SK-N-SH treated with all-trans-retinoic acid at 6 μM for 48 hours (cell line): ENCODE data around the gene NTMT1.

Experiments
- ATAC-seq: fragments of 200-7000 bp; cut with Tn5 transposase; 3 replicates; pipeline ENCODE4 v1.9.1; 2020; ENCODE audit warnings: mild to moderate bottlenecking, moderate library complexity
- ARNTL ChIP-seq: fragments of 450-650 bp; formaldehyde crosslinking; IDR thresholded peaks from 2 replicates; pipeline ENCODE4 v1.5.0; 2020; ENCODE audit warnings: low read depth, mild to moderate bottlenecking, moderate library complexity, borderline replicate concordance
- BACH2 ChIP-seq: fragments of 250-450 bp; sonication (Bioruptor Pico); IDR thresholded peaks from 2 replicates; pipeline ENCODE4 v1.9.0; 2021; ENCODE audit warnings: mild to moderate bottlenecking, borderline replicate concordance
- ESRRG ChIP-seq: fragments of 250-450 bp; sonication (Bioruptor Pico); IDR thresholded peaks from 2 replicates; pipeline ENCODE4 v1.6.1; 2021; ENCODE audit warnings: mild to moderate bottlenecking
- GLIS3 ChIP-seq: fragments of 250-450 bp; sonication (Bioruptor Pico); IDR thresholded peaks from 2 replicates; pipeline ENCODE4 v1.5.0; 2020; ENCODE audit warnings: mild to moderate bottlenecking, moderate library complexity
- ISL1 ChIP-seq: fragments of 250-450 bp; sonication (Bioruptor Pico); IDR thresholded peaks from 2 replicates; pipeline ENCODE4 v2.1.2; 2022; ENCODE audit warnings: mild to moderate bottlenecking, moderate library complexity
- OSR1 ChIP-seq: fragments of 250-450 bp; sonication (Bioruptor Pico); IDR thresholded peaks from 2 replicates; pipeline ENCODE4 v1.8.0; 2022; ENCODE audit warnings: moderate library complexity, mild to moderate bottlenecking, inconsistent platforms
- PPARA ChIP-seq: fragments of 250-450 bp; sonication (Bioruptor Pico); IDR thresholded peaks from 2 replicates; pipeline ENCODE4 v1.5.0; 2020; ENCODE audit warnings: mild to moderate bottlenecking, borderline replicate concordance
- SNAI2 ChIP-seq: fragments of 250-450 bp; sonication (Bioruptor Pico); IDR thresholded peaks from 2 replicates; pipeline ENCODE4 v1.5.0; 2020; ENCODE audit warnings: mild to moderate bottlenecking, moderate library complexity
- ZC3H10 ChIP-seq: fragments of 250-450 bp; sonication (Bioruptor Pico); IDR thresholded peaks from 2 replicates; pipeline ENCODE4 v1.5.1; 2021; ENCODE audit warnings: mild to moderate bottlenecking, moderate library complexity
- ZFP3 ChIP-seq: fragments of 250-450 bp; sonication (Bioruptor Pico); IDR thresholded peaks from 2 replicates; pipeline ENCODE4 v1.5.0; 2020; ENCODE audit warnings: mild to moderate bottlenecking, moderate library complexity
- ZFP30 ChIP-seq: fragments of 450-650 bp; formaldehyde crosslinking; IDR thresholded peaks from 2 replicates; pipeline ENCODE4 v1.5.0; 2022; ENCODE audit warnings: mild to moderate bottlenecking, moderate library complexity
- ZNF565 ChIP-seq: fragments of 450-650 bp; formaldehyde crosslinking; conservative IDR thresholded peaks from 2 replicates; pipeline ENCODE4 v1.5.0; 2020; ENCODE audit warnings: low read depth, mild to moderate bottlenecking, moderate library complexity
- ZNF70 ChIP-seq: fragments of 450-650 bp; formaldehyde crosslinking; IDR thresholded peaks from 2 replicates; pipeline ENCODE4 v1.5.0; 2020; ENCODE audit warnings: mild to moderate bottlenecking, moderate library complexity
- ZNF8 ChIP-seq: fragments of 450-650 bp; formaldehyde crosslinking; IDR thresholded peaks from 2 replicates; pipeline ENCODE4 v1.5.0; 2020; ENCODE audit warnings: mild to moderate bottlenecking, moderate library complexity
- TF ChIP-seq, protein P1 (sequence below): fragments of 250-450 bp; sonication (Bioruptor Pico); IDR thresholded peaks from 2 replicates; pipeline ENCODE4 v1.5.1; 2020; ENCODE audit warnings: low read depth, mild to moderate bottlenecking, moderate library complexity
- TF ChIP-seq, protein P2 (sequence below): fragments of 250-450 bp; sonication (Bioruptor Pico); IDR thresholded peaks from 2 replicates; pipeline ENCODE4 v1.5.0; 2020; ENCODE audit warnings: mild to moderate bottlenecking, moderate library complexity
- TF ChIP-seq, protein P3 (sequence below): fragments of 250-450 bp; sonication (Bioruptor Pico); IDR thresholded peaks from 2 replicates; pipeline ENCODE4 v1.5.1; 2021; ENCODE audit warnings: mild to moderate bottlenecking, moderate library complexity
- TF ChIP-seq, protein P4 (sequence below): fragments of 250-450 bp; sonication (Bioruptor Pico); IDR thresholded peaks from 2 replicates; pipeline ENCODE4 v1.8.0; 2021; ENCODE audit warnings: low read depth, mild to moderate bottlenecking, moderate library complexity, borderline replicate concordance
- TF ChIP-seq, protein P5 (sequence below): fragments of 250-450 bp; sonication (Bioruptor Pico); IDR thresholded peaks from 2 replicates; pipeline ENCODE4 v1.8.0; 2020; ENCODE audit warnings: mild to moderate bottlenecking, moderate library complexity, borderline replicate concordance

The NTMT1 gene, protein sequence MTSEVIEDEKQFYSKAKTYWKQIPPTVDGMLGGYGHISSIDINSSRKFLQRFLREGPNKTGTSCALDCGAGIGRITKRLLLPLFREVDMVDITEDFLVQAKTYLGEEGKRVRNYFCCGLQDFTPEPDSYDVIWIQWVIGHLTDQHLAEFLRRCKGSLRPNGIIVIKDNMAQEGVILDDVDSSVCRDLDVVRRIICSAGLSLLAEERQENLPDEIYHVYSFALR

DNA sequence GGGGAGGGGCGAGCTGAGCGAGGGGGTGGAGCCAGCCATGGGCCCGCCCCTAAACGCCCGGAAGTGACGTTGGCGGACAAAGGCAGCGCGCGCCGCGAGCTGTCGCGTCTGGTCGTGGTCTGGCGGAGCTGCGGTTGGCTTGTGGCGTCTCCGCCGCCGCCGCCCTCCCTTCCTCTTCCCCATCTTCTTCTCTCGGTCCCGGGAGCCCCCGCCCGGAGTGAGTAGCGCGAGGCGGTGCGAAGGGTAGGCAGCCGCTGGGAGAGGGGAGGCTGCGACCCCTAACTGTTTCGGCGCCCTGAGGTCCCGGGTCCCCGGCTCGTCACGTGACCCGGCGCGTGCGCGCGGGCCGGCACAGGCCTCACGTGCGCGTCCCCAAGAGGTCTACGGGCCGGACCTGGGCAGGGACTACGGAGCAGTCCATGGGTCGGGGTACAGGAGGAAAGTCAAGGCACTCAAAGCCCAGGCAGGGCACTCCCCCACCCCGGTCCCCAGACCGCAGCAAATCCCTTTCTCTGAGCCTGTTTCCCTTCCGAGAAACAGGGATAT, at the start of gene NTMT1:
TSS of gene NTMT1 (plus strand) at position 85 of the 546 bp plus-strand sequence. CDS start 6,541 bp downstream, outside the sequence.
- TF ChIP-seq ESRRG (CRISPR knock-in tag) (no peak), SNAI2 (peak; percentile 36; the same call in 1 of the 2 replicates)
- ATAC-seq, result peak; percentile 76

DNA sequence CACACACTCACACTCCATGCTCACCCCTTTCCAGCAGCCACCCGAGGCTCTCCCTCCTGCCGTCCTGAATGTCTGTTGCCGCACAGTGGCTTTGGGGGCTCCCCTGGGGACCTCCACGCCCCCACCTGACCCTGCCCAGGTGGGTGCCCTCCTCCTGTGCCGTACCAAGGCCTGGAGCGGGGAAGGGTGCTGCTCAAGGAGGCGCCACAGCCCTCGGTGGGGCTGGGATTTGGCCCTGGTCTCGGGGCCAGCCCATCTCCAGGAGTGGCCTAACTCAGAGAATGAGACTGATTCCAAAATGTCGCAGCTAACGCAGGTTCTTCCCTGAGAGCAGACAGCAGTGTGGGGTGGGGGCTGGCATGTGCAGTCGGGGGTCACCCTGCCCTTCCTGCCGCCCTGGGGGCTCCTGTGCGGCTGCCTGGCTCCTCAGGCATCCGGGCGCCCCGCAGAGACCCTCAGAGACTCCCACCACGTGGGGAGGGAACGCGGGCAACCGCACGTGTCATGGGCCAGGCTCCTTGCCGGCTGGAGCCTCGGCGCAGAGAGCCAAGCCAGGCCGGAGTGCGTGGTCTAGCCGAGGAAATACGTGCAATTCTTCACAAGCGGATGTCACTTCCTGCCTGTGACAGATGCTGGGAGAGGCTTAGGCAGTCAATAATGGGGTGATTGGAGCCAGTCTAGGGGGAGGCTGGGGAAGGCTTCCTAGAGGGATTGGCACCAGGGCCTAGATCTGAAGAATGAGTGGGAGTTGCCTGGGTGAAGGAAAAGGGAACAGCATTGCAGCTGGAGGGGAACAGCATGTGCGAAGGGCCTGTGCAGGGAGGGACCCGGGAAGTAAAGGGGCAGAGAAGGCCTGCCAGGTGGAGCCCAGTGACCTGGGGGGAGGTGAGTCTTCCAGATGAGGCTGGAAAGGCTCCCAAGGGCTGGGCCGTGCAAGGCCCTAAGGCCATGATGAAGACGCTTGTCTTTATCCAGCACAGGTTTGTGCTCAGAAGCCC, 49.1 kb upstream of the NTMT1 start:
- peak; percentile 62 for ATAC-seq
- TF ChIP-seq ZNF565 (CRISPR knock-in tag), result no peak
- no peak for TF ChIP-seq PPARA (CRISPR knock-in tag)
- TF ChIP-seq OSR1 (CRISPR knock-in tag), result no peak
- TF ChIP-seq, all 23 proteins: peak for 0

DNA sequence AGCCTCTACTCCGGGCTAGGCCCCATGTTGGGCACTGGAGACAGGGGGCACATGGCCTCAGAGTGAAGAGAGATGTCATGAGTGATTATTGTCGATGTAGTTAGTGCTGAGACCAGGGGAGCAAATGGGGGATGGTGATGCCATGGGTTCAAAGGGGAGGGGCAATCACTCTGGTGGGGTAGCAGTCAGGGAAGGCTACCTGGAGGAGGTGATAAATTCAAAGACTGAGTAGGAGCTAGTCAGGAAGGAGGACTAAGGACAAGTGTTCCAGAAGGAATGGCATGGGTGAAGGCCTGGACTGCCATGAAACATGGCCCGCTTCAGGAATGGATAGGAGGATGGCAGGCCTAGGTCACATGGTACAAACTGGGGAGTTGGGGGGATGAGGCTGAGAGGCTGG, 46.7 kb upstream of the NTMT1 start:
- ATAC-seq, result no peak
- TF ChIP-seq ARNTL (CRISPR knock-in tag), result no peak
- TF ChIP-seq ZNF565 (CRISPR knock-in tag), result no peak
- TF ChIP-seq ISL1, result no peak
- TF ChIP-seq ZNF70 (CRISPR knock-in tag), result no peak
- TF ChIP-seq ZFP30 (CRISPR knock-in tag), result no peak
- TF ChIP-seq, protein P1, sequence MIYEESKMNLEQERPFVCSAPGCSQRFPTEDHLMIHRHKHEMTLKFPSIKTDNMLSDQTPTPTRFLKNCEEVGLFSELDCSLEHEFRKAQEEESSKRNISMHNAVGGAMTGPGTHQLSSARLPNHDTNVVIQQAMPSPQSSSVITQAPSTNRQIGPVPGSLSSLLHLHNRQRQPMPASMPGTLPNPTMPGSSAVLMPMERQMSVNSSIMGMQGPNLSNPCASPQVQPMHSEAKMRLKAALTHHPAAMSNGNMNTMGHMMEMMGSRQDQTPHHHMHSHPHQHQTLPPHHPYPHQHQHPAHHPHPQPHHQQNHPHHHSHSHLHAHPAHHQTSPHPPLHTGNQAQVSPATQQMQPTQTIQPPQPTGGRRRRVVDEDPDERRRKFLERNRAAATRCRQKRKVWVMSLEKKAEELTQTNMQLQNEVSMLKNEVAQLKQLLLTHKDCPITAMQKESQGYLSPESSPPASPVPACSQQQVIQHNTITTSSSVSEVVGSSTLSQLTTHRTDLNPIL, result no peak

DNA sequence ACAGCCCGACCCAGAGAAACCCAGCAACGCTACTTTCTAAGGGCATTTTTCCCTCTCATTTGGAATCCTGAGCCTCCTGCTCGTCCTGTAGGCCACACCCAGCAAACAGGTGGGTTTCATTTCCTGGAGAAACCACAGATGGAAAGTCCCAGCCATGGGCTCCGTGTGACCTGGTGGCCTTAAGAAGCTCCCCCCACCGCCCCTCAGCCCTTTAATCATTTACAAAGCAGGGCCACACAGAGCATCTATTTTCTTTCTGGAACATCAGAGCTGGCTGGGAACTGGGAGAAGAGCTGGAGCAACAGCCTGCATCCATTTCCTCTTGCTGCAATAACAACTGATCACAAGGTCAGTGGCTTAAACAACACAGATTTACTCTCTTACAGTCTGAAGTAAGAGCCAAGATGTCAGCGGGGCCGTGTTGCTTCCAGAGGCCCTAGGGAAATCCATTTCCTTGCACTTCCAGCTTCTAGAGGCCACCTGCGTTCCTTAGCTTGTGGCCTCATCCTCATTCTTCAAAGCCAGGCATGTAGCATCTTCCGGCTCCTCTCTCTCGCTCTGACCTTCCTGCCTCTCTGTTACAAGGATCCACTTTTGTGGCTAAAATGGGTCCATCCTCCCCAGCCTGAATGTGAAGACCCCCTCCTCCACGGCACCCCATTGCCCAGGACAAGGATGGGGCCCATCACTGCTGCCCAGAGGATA, 45.6 kb upstream of the NTMT1 start:
- no peak for TF ChIP-seq ESRRG (CRISPR knock-in tag)
- TF ChIP-seq ZC3H10 (CRISPR knock-in tag), result no peak
- TF ChIP-seq, protein P2, sequence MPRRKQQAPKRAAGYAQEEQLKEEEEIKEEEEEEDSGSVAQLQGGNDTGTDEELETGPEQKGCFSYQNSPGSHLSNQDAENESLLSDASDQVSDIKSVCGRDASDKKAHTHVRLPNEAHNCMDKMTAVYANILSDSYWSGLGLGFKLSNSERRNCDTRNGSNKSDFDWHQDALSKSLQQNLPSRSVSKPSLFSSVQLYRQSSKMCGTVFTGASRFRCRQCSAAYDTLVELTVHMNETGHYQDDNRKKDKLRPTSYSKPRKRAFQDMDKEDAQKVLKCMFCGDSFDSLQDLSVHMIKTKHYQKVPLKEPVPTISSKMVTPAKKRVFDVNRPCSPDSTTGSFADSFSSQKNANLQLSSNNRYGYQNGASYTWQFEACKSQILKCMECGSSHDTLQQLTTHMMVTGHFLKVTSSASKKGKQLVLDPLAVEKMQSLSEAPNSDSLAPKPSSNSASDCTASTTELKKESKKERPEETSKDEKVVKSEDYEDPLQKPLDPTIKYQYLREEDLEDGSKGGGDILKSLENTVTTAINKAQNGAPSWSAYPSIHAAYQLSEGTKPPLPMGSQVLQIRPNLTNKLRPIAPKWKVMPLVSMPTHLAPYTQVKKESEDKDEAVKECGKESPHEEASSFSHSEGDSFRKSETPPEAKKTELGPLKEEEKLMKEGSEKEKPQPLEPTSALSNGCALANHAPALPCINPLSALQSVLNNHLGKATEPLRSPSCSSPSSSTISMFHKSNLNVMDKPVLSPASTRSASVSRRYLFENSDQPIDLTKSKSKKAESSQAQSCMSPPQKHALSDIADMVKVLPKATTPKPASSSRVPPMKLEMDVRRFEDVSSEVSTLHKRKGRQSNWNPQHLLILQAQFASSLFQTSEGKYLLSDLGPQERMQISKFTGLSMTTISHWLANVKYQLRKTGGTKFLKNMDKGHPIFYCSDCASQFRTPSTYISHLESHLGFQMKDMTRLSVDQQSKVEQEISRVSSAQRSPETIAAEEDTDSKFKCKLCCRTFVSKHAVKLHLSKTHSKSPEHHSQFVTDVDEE (CRISPR knock-in tag), result no peak
- no peak for TF ChIP-seq BACH2 (CRISPR knock-in tag)
- TF ChIP-seq SNAI2, result no peak
- TF ChIP-seq, protein P3, sequence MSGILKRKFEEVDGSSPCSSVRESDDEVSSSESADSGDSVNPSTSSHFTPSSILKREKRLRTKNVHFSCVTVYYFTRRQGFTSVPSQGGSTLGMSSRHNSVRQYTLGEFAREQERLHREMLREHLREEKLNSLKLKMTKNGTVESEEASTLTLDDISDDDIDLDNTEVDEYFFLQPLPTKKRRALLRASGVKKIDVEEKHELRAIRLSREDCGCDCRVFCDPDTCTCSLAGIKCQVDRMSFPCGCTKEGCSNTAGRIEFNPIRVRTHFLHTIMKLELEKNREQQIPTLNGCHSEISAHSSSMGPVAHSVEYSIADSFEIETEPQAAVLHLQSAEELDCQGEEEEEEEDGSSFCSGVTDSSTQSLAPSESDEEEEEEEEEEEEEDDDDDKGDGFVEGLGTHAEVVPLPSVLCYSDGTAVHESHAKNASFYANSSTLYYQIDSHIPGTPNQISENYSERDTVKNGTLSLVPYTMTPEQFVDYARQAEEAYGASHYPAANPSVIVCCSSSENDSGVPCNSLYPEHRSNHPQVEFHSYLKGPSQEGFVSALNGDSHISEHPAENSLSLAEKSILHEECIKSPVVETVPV (CRISPR knock-in tag), result no peak
- TF ChIP-seq ZFP30 (CRISPR knock-in tag), result no peak
- TF ChIP-seq PPARA (CRISPR knock-in tag), result no peak
- TF ChIP-seq ARNTL (CRISPR knock-in tag), result no peak
- TF ChIP-seq, protein P4, sequence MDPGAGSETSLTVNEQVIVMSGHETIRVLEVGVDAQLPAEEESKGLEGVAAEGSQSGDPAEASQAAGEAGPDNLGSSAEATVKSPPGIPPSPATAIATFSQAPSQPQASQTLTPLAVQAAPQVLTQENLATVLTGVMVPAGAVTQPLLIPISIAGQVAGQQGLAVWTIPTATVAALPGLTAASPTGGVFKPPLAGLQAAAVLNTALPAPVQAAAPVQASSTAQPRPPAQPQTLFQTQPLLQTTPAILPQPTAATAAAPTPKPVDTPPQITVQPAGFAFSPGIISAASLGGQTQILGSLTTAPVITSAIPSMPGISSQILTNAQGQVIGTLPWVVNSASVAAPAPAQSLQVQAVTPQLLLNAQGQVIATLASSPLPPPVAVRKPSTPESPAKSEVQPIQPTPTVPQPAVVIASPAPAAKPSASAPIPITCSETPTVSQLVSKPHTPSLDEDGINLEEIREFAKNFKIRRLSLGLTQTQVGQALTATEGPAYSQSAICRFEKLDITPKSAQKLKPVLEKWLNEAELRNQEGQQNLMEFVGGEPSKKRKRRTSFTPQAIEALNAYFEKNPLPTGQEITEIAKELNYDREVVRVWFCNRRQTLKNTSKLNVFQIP (CRISPR knock-in tag), result no peak
- TF ChIP-seq GLIS3 (CRISPR knock-in tag), result no peak
- TF ChIP-seq ZNF70 (CRISPR knock-in tag), result no peak
- TF ChIP-seq, protein P5, sequence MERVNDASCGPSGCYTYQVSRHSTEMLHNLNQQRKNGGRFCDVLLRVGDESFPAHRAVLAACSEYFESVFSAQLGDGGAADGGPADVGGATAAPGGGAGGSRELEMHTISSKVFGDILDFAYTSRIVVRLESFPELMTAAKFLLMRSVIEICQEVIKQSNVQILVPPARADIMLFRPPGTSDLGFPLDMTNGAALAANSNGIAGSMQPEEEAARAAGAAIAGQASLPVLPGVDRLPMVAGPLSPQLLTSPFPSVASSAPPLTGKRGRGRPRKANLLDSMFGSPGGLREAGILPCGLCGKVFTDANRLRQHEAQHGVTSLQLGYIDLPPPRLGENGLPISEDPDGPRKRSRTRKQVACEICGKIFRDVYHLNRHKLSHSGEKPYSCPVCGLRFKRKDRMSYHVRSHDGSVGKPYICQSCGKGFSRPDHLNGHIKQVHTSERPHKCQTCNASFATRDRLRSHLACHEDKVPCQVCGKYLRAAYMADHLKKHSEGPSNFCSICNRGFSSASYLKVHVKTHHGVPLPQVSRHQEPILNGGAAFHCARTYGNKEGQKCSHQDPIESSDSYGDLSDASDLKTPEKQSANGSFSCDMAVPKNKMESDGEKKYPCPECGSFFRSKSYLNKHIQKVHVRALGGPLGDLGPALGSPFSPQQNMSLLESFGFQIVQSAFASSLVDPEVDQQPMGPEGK (CRISPR knock-in tag), result no peak
- TF ChIP-seq ZNF565 (CRISPR knock-in tag), result no peak
- no peak for TF ChIP-seq ZFP3
- TF ChIP-seq ISL1, result no peak
- TF ChIP-seq ZNF8 (CRISPR knock-in tag), result no peak
- TF ChIP-seq, protein P1, result no peak
- TF ChIP-seq OSR1 (CRISPR knock-in tag), result no peak
- no peak for ATAC-seq
